Stimulated activated CD8-positive, alpha-beta memory T cell treated with anti-CD3 and anti-CD28 coated beads, Interleukin-12 subunit alpha, Interleukin-12 subunit beta, amount 100 ng/mL, for 24 hours (primary cell): ENCODE data around the gene XYLB.
"Not testable (repeated sequence)": the region's sequence is repeated elsewhere in the genome, so short reads cannot be mapped to it uniquely, and the experiment has no call there.

Experiments used
- DNase-seq: peaks from one replicate; pipeline ENCODE4 v3.0.0-alpha.2; 2020; ENCODE audit errors: extremely low read depth

Gene XYLB

DNA sequence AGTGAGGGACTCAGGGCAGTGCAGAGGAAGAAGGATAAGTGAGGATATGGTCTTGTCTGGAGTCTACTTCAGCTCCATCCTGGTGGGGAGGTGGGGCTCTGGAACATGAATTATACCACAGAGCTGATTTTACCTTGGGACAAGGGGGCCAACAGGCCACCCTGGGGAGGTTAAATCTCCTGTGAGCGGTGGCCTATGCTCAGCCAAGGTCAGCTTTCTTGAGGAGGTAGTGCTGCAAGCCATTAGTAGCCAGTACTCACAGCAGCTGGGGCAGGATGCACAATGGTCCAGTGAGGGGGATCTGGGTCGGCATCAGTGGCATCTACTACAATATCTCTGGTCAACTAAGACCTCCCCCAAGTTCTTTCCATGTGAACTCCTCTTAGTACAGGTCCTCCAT, 49.7 kb downstream of the XYLB start:
- no peak for DNase-seq

DNA sequence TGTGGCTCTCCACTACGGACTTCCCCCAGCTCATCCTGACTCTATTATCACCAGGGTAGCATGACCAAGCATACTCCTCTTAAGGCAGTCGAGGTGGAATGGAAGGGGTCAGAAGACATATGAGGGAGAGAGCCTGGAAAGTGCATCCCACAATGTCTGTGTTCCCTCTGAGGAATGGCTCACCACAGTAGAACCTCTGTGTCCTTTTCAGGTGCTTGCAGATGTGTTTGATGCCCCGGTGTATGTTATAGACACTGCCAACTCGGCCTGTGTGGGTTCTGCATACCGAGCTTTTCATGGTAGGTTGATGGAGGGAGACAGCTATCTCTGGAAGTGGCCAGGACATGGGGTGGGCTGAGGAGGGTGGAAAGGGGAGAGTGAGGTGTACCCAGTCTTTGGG, 50.3 kb downstream of the XYLB start:
- no peak for DNase-seq

DNA sequence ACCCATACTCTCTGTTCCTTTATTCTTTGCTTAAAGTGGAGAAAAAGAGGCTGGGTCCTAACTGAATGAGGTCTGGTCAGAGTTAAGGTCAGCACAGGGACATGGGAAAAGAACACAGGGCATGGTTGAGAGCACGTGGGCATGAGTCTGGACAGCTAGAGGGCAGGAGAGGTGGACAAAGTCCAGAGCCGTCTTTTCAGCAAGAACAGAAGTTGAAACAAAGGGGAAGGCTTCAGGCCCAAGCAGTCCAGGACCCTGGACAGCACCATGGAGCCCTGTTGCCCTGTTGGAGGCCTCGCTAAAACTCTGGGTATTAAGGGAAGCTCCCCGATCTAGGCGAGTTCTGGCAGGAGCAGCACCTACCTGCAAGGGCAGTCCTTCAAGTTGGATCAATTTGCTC, 50.7 kb downstream of the XYLB start:
- DNase-seq: no peak

DNA sequence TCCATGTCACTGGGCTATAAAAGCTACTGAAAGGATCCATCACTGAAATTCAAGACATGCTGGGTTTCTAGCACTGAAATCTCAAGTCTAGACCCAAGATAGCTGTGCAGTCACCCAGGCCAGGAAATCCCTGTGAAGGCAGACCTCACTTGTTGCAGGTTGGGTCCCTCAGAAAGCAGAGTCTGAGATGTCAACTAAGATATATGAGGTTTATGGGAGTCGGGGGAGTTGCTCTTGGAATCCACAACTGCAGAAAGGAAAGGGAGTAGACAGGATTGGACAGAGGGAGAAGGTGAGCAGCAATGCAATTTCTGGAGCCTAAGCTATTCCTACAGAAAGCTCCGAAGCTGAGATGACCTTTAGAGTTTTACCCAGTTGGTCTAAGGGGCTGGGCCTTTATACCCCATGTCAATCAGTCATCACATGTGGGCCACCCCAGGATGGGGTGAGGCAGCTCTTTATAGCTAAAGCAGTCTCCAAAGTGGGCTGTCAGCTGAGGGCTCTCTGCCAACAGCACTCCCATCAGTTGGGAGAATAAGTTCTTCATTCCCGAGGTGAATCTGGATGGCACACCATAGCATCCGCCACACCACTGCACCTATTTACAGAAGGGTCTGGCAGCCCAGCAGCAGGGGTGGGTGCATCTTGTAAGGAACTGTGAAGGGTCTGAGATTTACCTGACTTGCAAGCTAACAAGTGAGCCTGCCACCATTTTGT, 54.8 kb downstream of the XYLB start:
- DNase-seq: no peak

DNA sequence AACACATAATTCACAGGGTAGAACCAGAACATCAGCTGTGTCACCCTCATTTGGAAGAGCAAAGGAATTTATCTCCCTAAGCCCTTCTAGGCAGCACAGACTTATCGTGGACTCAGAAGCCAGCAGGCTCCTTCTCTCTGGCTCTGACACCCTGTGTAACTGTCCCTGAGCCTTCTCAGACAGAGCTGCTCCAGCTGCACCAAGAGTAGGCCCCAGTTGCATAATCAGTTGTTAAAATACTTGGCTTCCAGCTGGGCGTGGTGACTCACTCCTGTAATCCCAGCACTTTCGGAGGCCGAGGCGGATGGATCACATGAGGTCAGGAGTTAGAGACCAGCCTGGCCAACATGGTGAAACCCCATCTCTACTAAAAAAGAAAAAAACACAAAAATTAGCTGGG, 57.7 kb downstream of the XYLB start:
- DNase-seq: no peak

DNA sequence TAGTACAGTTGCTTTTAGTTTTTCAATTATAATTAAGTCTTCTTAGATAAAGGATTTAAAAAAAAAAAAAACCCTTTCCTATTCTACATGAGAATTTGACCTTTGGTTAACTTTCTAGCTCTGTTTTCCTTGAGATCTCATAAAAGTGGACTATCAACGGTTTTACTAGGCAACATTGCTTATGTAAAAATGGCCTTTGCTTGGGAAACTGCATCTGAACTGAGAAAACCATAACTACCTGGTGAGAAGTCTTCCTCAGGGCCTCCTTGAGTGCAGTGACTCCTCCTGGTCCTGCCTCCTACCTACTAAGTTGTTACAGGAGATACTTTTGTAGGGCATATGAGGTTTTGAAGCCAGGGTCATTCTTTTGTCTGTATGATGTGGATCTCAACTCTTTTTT, 65.0 kb downstream of the XYLB start:
- DNase-seq: no peak

DNA sequence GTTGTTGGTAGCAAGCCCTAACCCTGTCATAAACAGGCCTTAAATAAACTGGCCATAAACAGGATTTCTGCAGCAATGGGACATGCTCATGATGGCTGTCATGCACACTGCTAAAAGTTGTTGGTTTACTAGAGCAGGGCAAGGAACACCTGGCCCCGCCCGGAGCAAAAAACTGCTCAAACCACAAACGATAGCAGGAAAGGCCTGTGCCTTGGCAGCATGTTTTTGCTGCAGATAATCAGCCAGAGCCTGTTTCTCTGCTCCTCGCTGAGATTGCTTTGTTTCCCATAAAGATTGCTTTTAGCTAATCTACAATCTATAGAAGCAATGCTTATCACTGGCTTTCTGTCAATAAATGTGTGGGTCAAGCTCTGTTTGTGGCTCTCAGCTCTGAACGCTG, 74.2 kb downstream of the XYLB start:
- not testable (repeated sequence) for DNase-seq

DNA sequence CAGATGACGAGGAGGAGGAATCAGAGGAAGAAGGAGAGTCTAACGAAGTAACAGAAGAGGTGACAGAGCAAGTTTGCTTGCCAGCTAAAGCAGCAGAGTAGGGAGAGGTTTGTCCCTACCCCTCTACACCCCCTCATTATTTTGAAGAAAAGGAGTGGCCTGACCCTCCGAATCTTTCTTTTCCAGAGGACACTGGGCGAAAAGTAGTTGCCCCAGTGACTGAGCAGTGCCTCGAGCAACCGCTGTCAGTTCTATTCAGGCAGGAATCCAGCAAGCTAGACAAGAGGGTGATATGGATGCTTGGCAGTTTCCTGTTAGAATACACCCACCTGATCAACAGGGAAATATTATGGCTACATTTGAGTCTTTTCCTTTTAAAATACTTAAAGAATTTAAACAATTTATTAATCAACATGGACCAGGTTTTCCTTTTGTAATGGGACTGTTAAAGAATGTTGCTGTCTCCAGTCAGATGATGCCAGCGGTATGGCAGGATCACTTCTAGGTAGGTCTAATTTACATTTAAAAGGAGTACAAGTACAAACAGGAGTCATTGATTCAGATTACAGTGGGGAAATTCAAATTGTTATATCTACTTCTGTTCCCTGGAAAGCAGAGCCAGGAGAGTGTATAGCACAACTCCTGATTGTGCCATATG, 75.2 kb downstream of the XYLB start:
- no peak for DNase-seq

DNA sequence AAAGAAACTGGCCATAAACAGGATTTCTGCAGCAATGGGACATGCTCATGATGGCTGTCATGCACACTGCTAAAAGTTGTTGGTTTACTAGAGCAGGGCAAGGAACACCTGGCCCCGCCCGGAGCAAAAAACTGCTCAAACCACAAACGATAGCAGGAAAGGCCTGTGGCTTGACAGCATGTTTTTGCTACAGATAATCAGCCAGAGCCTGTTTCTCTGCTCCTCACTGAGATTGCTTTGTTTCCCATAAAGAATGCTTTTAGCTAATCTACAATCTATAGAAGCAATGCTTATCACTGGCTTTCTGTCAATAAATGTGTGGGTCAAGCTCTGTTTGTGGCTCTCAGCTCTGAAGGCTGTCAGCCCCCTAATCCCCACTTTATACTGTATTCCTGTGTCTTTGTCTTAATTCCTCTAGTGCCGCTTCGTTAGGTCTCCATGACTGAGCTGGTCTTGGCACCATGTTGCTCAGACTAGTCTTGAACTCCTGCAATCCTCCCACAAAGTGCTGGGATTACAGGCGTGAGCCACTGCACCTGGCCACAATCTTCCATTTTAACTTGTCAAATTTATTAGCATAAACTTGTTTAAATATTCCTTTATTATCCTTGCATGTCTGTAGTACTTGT, 80.3 kb downstream of the XYLB start:
- DNase-seq: not testable (repeated sequence)

DNA sequence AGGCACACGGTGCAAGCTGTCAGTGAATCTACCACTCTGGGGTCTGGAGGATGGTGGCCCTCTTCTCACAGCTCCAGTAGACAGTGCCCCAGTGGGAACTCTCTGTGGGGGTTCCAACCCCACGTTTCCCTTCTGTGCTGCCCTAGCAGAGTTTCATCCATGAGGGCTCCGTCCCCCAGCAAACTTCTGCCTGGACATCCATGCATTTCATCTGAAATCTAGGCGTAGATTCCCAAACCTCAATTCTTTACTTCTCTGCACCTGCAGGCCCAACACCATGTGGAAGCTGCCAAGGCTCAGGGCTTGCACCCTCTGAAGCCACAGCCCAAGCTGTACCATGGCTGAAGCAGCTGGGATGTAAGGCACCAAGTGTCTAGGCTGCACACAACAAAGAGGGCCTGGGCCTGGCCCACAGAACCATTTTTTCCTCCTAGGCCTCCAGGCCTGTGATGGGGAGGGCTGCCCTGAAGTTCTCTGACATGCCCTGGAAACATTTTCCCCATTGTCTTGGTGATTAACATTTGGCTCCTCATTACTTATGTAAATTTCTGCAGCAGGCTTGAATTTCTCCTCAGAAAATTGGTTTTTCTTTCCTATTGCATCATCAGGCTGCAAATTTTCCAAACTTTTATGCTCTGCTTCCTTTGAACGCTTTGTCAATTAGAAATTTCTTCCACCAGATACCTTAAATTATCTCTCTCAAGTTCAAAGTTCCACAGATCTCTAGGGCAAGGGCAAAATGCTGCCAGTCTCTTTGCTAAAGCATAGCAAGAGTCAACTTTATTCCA, 86.5 kb downstream of the XYLB start:
- DNase-seq: not testable (repeated sequence)

DNA sequence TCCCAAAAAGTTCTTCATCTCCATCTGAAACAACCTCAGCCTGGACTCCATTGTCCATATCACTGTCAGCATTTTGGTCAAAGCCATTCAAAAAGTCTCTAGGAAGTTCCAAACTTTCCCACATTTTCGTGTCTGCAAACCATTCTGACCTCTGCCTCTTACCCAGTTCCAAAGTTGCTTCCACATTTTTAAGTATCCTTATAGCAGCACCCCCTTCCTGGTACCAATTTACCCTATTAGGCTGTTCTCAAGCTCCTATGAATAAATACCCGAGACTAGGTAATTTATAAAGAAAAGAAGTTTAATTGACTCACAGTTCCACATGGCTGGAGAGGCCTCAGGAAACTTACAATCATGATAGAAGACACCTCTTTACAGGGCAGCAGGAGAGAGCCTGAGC, 87.1 kb downstream of the XYLB start:
- not testable (repeated sequence) for DNase-seq

DNA sequence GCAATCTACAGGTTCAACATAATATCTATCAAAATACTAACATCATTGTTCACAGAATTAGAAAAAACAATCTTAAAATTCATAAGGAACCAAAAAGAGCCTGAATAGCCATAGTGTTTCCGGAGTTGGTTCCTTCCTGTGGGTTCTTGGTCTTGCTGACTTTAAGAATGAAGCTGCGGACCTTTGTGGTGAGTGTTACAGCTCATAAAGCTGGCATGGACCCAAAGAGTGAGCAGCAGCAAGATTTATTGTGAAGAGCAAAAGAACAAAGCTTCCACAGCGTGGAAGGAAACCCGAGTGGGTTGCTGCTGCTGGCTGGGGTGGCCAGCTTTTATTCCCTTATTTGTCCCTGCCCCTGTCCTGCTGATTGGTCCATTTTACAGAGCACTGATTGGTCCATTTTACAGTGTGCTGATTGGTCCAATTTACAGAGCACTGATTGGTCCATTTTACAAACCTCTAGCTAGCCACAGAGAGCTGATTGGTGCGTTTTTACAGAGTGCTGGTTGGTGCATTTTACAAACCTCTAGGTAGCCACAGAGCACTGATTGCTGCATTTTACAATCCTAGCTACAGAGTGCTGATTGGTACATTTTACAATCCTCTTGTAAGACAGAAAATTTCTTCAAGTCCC, 92.0 kb downstream of the XYLB start:
- DNase-seq: not testable (repeated sequence)

DNA sequence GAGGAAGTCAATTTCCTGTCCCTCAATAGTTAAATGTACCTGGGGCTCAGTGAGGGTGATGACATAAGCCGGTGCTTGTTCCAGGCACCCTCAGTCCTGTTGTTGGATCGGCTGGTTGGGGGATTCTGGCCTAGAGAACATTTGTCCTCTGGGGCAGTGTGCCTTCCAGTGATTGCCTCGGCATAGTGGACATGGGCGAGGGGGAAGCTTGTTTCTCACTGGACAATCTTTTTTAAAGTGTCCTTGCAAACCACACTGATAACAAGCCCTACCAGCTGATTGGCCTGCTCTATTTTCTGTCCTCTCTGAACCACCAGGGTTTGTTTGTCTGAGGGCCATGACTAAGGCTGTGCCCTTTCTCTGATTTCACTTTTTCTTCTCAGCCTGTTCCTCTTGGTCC, 96.6 kb downstream of the XYLB start:
- not testable (repeated sequence) for DNase-seq

DNA sequence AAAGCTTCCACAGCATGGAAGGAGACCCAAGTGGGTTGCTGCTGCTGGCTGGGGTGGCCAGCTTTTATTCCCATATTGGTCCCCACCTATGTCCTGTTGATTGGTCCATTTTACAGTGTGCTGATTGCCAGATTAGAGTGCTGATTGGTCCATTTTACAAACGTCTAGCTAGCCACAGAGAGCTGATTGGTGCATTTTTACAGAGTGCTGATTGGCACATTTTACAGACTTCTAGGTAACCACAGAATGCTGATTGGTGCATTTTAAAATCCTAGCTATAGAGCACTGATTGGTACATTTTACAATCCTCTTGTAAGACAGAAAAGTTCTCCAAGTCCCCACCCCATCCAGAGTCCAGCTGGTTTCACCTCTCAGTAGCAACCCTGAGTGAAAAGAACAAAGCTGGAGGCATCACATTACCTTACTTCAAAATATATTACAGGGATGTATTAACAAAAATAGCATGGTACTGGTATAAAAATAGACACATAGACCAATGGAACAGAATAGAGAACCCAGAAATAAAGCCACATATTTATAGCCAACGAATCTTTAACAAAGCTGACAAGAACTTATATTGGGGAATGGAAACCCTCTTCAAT, 99.6 kb downstream of the XYLB start:
- DNase-seq: no peak

DNA sequence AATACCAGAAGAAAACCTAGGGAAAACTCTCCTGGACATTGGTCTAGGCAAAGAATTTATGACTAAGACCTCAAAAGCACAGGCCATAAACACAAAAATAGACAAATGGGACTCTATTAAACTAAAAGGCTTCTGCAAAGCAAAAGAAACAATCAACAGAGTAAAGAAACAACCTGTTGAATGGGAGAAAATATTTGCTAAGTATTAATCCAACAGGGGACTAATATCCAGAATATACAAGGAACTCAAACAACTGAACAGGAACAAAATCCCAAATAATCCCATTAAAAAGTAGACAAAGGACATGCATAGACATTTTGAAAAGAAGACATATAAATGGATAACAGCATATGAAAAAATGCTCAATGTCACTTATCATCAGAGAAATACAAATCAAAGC, 100.2 kb downstream of the XYLB start:
- no peak for DNase-seq

DNA sequence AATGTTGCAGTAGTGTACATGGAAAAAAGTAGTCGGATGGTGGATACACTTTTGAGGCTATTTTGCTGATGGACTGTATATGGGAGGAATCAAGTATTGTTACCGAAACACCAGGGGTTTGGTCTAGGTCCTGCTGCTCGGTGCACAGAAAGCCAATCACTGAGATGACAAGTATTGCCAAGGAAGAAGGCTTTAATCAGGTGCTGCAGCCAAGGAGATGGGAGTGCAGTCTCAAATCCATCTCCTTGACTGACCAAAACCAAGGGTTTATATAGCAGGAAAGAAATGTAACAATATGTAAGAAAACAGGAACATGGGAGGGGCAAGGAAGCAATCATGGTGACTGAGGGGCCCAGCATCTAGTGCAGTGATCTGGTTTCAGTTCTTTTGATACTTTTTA, 104.3 kb downstream of the XYLB start:
- no peak for DNase-seq

DNA sequence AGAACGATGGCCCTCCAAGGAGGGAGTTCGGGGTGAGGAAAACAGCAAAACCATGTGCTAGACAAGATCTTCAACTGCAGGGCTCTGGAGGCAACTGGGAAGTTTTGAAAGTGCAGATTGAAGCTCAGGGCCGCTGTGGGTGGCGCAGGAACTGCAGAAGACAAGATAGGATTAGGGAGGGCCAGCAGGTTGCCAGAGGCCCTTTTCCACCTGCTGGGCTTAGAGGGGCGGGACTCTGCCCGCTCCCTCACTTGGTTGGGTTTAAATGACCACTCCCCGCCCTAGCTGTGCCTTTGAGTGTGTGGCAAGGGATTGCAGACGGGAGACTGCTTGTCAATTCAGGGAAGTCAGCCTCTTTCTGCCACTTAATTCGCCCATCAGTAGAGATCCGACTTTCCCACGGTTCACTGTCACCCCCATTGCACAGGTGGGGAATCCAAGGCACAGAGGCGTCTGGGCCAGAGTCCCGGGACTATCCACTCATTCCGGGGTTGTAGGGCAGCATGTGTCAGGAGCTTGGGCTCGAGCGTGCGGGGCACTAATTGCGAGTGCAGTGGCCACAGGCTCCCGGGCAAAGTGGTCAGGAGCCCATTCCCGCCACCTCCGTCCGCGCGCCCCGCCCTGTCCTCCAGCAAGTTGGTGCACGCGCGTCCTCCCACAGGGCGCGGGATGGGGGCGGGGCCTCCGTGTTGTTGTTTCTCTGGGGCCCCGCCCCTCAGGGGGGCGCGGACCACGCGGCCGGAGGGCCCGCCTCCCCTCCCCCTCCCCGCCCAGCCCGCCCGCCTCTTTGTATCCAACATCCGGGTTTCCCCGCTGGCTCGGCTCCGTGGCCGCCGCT, 106.7 kb downstream of the XYLB start, which contains the start of gene ACVR2B:
TSS of gene ACVR2B (plus strand) at position 816 of the 838 bp plus-strand sequence. CDS start 433 bp downstream, outside the sequence.
- peak; percentile 54 for DNase-seq

DNA sequence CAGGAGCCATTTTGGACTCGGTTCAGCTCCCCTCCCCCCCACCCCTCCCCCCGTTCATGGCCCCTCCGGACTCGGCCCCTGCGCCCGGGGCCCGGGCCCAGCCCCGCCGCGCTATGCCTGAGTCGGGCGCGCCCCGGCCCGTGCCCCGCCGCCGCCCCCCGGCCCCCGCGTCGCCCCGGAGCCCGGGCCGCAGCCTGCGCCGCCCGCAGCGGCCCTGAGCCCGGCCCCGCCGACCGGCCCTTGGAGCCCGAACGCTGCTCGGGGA, 107.3 kb downstream of the XYLB start:
- DNase-seq: no peak

DNA sequence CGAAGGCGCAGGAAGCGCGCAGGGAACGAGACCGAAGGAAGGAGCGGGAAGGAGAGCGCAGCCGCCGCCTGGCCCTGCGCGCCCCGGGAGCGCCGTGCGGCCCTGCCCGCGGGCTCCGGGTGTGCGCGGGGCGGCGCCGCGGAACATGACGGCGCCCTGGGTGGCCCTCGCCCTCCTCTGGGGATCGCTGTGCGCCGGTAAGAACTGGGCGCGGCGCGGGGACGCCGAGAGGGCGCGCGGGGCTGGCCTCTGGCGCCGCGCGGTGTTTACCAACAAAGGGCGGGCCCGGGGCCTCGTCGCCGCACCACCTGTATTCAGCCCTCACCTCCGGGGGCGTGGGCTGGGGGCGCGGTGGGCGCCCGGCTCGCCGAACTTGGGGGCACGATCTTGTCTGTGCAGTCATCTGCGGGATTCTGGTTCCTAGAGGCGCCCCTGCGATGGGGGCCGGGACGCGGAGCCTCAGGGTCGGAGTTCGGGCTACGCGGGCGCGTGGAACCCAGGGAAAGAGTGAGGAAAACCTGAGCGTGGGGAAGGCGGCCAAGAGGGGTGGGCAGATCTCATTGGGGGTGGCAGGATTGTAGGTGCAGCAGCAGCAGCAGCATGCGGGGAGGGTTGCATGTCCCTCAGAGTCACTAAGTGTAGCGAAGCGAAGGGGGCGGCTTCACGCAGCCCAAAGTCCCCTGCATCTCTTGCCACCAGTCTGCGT, 107.7 kb downstream of the XYLB start:
- no peak for DNase-seq
